Neuronal stem cell (in vitro differentiated cells): ENCODE data around the gene LRG1.

Source experiments
- DNase-seq: peaks from one replicate; pipeline ENCODE4 v3.0.0-alpha.2; 2013; ENCODE audit warnings: low spot score
- H2AFZ ChIP-seq: one replicate; pipeline ENCODE4 v1.6.1; 2013; ENCODE audit warnings: mild to moderate bottlenecking, low read length, inconsistent platforms
- H2AK5ac ChIP-seq: 2 replicates; pipeline ENCODE4 v1.6.1; 2013; ENCODE audit warnings: low read depth, mild to moderate bottlenecking, inconsistent platforms, low read length, moderate library complexity, mixed read lengths
- H2BK120ac ChIP-seq: 2 replicates; pipeline ENCODE4 v1.6.1; 2013; ENCODE audit warnings: low read depth, mild to moderate bottlenecking, inconsistent platforms, low read length, moderate library complexity, mixed read lengths
- H2BK12ac ChIP-seq: one replicate; pipeline ENCODE4 v1.6.1; 2013; ENCODE audit warnings: low read length, inconsistent platforms
- H2BK15ac ChIP-seq: 2 replicates; pipeline ENCODE4 v1.6.1; 2013; ENCODE audit warnings: mild to moderate bottlenecking, low read length, inconsistent platforms, mixed read lengths
- H2BK5ac ChIP-seq: one replicate; pipeline ENCODE4 v1.6.1; 2013; ENCODE audit warnings: inconsistent platforms, mild to moderate bottlenecking, low read length, moderate library complexity
- H3K14ac ChIP-seq: one replicate; pipeline ENCODE4 v1.6.1; 2013; ENCODE audit warnings: low read length, inconsistent platforms
- H3K18ac ChIP-seq: 2 replicates; pipeline ENCODE4 v1.6.1; 2013; ENCODE audit warnings: low read length, inconsistent platforms
- H3K23ac ChIP-seq: 2 replicates; pipeline ENCODE4 v1.6.1; 2013; ENCODE audit warnings: low read depth, mild to moderate bottlenecking, mixed read lengths, low read length, inconsistent platforms; ENCODE audit not compliant: poor library complexity
- H3K27ac ChIP-seq: replicated peaks from 3 replicates; pipeline ENCODE4 v1.5.1; 2013; ENCODE audit warnings: low read length, inconsistent platforms
- H3K27me3 ChIP-seq, 3 experiments: 2 replicates each; pipeline ENCODE4 v1.6.1; 2013; ENCODE audit warnings: low read length in 3 of 3, mild to moderate bottlenecking in 2 of 3, inconsistent platforms in 1 of 3, low read depth in 1 of 3, mixed read lengths in 1 of 3, moderate library complexity in 1 of 3; ENCODE audit not compliant: control insufficient read depth in 3 of 3, insufficient read depth in 3 of 3
- H3K36me3 ChIP-seq, 2 donors: replicated peaks in 1 of 2; 2 replicates each; pipeline ENCODE4 v1.6.1; 2013; ENCODE audit warnings: low read length in 2 of 2; ENCODE audit not compliant: control insufficient read depth in 2 of 2, insufficient read depth in 2 of 2
- H3K4ac ChIP-seq: 2 replicates; pipeline ENCODE4 v1.6.1; 2013; ENCODE audit warnings: inconsistent platforms, mild to moderate bottlenecking, low read length, moderate library complexity
- H3K4me1 ChIP-seq, 2 donors: 1 replicate in 1 of 2; 2 replicates in 1 of 2; pipeline ENCODE4 v1.6.1; 2013; ENCODE audit warnings: low read length in 2 of 2, low read depth in 1 of 2; ENCODE audit not compliant: control insufficient read depth in 2 of 2, insufficient read depth in 1 of 2
- H3K4me2 ChIP-seq: one replicate; pipeline ENCODE4 v1.6.1; 2013; ENCODE audit warnings: mild to moderate bottlenecking, low read length, inconsistent platforms; ENCODE audit not compliant: insufficient read depth, poor library complexity, severe bottlenecking
- H3K4me3 ChIP-seq, 2 donors: 2 replicates each; pipeline ENCODE4 v1.5.1; 2013; ENCODE audit warnings: low read length in 2 of 2, mild to moderate bottlenecking in 2 of 2, inconsistent platforms in 1 of 2, moderate library complexity in 1 of 2
- H3K79me1 ChIP-seq: one replicate; pipeline ENCODE4 v1.6.1; 2013; ENCODE audit warnings: low read depth, mild to moderate bottlenecking, inconsistent platforms, low read length, moderate library complexity
- H3K9ac ChIP-seq: one replicate; pipeline ENCODE4 v1.6.1; 2013; ENCODE audit warnings: mild to moderate bottlenecking, low read depth, low read length, inconsistent platforms; ENCODE audit not compliant: poor library complexity
- H3K9me3 ChIP-seq, 2 donors: replicated peaks in 1 of 2; 2 replicates each; pipeline versions ENCODE3 to v1.6.1; 2013; ENCODE audit warnings: low read length in 2 of 2, mild to moderate bottlenecking in 2 of 2, inconsistent platforms in 1 of 2, low read depth in 1 of 2, mixed read lengths in 1 of 2, moderate library complexity in 1 of 2; ENCODE audit not compliant: control insufficient read depth in 2 of 2, insufficient read depth in 1 of 2
- H4K8ac ChIP-seq: one replicate; pipeline ENCODE4 v1.6.1; 2013; ENCODE audit warnings: low read depth, mild to moderate bottlenecking, inconsistent platforms, low read length, moderate library complexity
- H4K91ac ChIP-seq: one replicate; pipeline ENCODE4 v1.6.1; 2013; ENCODE audit warnings: low read length, low read depth, mild to moderate bottlenecking, inconsistent platforms; ENCODE audit not compliant: poor library complexity
- WGBS, 2 donors: extraction: QIAGEN DNeasy Blood & Tissue Kit; methylation state at CpG; one replicate each; pipeline ENCODE4 v1.1.7; 2013; ENCODE audit warnings: missing lambda C conversion rate in 2 of 2, mixed read lengths in 1 of 2; ENCODE audit not compliant: insufficient read length in 2 of 2, insufficient replicate concordance in 1 of 2; ENCODE audit errors: extremely low coverage in 2 of 2; 5-methylcytosine and 5-hydroxymethylcytosine counted together

Gene LRG1

GRCh38 chr19:4498694-4499093 lies 41.1 kb downstream of the LRG1 start:
- Histone ChIP-seq H4K8ac (no peak overlapping the region), H2AFZ (no peak overlapping the region), H3K18ac (no peak overlapping the region), H3K27ac (no peak overlapping the region), H3K23ac (no peak overlapping the region), H3K79me1 (peaks cover 6% of the 10 kb centered on the region), H2BK12ac (no peak overlapping the region), H3K4me2 (no peak overlapping the region), H2AK5ac (no peak overlapping the region), H2BK120ac (no peak overlapping the region), H2BK15ac (no peak overlapping the region), H3K27me3 (no peaks in the 10 kb centered on the region), H4K91ac (no peak overlapping the region), H3K36me3 (peaks cover 49 to 88% of the 10 kb centered on the region in 2 donors), H3K9me3 (no peaks in the 10 kb centered on the region), H3K4me3 (no peak overlapping the region), H3K4me1 (peaks cover 0 to 10% of the 10 kb centered on the region in 2 donors), H3K9ac (no peak overlapping the region), H2BK5ac (no peak overlapping the region), H3K14ac (no peak overlapping the region), H3K4ac (no peak overlapping the region)
- no CpG with 5 or more reads among the region's 12 CpGs for WGBS, 2 donors
- no peak for DNase-seq

- H3K4me2 ChIP-seq: no peak overlapping the region
- no peak overlapping the region for H2BK120ac ChIP-seq
- H3K14ac ChIP-seq: no peak overlapping the region
- H3K27ac ChIP-seq: no peak overlapping the region
- H3K18ac ChIP-seq: peak overlapping the region; percentile 28
- H3K4ac ChIP-seq: no peak overlapping the region
- peaks cover 0 to under 1% (median 0%) of the 10 kb centered on the region in 3 experiments for H3K27me3 ChIP-seq
- H2AK5ac ChIP-seq: no peak overlapping the region
- peaks cover 0 to 4% of the 10 kb centered on the region in 2 donors for H3K4me1 ChIP-seq
- no peak overlapping the region for H3K4me3 ChIP-seq
- peaks cover 8% of the 10 kb centered on the region for H3K79me1 ChIP-seq
- no peak overlapping the region for H2AFZ ChIP-seq
- H2BK5ac ChIP-seq: no peak overlapping the region
- DNase-seq: no peak
- no peak overlapping the region for H4K91ac ChIP-seq
- peaks cover 0 to 2% of the 10 kb centered on the region in 2 donors for H3K9me3 ChIP-seq
- H3K36me3 ChIP-seq: peaks cover 55 to 89% of the 10 kb centered on the region in 2 donors
- no peak overlapping the region for H2BK12ac ChIP-seq
- H3K23ac ChIP-seq: peak overlapping the region; percentile 65
- H4K8ac ChIP-seq: no peak overlapping the region
- no peak overlapping the region for H3K9ac ChIP-seq
- H2BK15ac ChIP-seq: no peak overlapping the region
- no CpG with 5 or more reads among the region's 25 CpGs for WGBS, 2 donors
Observed at GRCh38 chr19:4497770-4498389, 42.0 kb downstream of the LRG1 start.

- peaks cover 0 to 13% of the 10 kb centered on the region in 2 donors for H3K9me3 ChIP-seq
- peaks cover 0 to 1% of the 10 kb centered on the region in 2 donors for H3K4me1 ChIP-seq
- peaks cover 0 to 6% (median 2%) of the 10 kb centered on the region in 3 experiments for H3K27me3 ChIP-seq
- peaks cover 60 to 90% of the 10 kb centered on the region in 2 donors for H3K36me3 ChIP-seq
- H3K4ac ChIP-seq: no peak overlapping the region
- H2BK12ac ChIP-seq: no peak overlapping the region
- no peak overlapping the region for H2BK120ac ChIP-seq
- DNase-seq: no peak
- H2BK5ac ChIP-seq: no peak overlapping the region
- H3K14ac ChIP-seq: no peak overlapping the region
- H3K9ac ChIP-seq: no peak overlapping the region
- no peak overlapping the region for H3K4me3 ChIP-seq
- H3K4me2 ChIP-seq: no peak overlapping the region
- H3K79me1 ChIP-seq: peaks cover 19% of the 10 kb centered on the region
- H4K8ac ChIP-seq: no peak overlapping the region
- H3K27ac ChIP-seq: no peak overlapping the region
- no peak overlapping the region for H3K23ac ChIP-seq
- no peak overlapping the region for H2AFZ ChIP-seq
- whole genome bisulfite sequencing, 2 donors: no CpG with 5 or more reads among the region's 18 CpGs
- H2BK15ac ChIP-seq: no peak overlapping the region
- H3K18ac ChIP-seq: no peak overlapping the region
- no peak overlapping the region for H2AK5ac ChIP-seq
- no peak overlapping the region for H4K91ac ChIP-seq
Observed at GRCh38 chr19:4496304-4496703, 43.5 kb downstream of the LRG1 start.

- no peak overlapping the region for H2BK15ac ChIP-seq
Observed at GRCh38 chr19:4495471-4495870, 44.4 kb downstream of the LRG1 start.

More at GRCh38 chr19:4495471-4495870, 44.4 kb downstream of the LRG1 start:
- Histone ChIP-seq H3K4me1 (peaks cover 0 to 1% of the 10 kb centered on the region in 2 donors), H4K91ac (no peak overlapping the region), H3K4ac (no peak overlapping the region), H3K27ac (no peak overlapping the region), H3K18ac (no peak overlapping the region), H2BK120ac (no peak overlapping the region), H2AFZ (no peak overlapping the region), H2AK5ac (no peak overlapping the region), H3K4me2 (no peak overlapping the region), H4K8ac (no peak overlapping the region), H3K23ac (no peak overlapping the region), H3K4me3 (peak overlapping the region in 1 of 2 donors; percentile 39), H2BK12ac (no peak overlapping the region), H2BK5ac (no peak overlapping the region), H3K9me3 (peaks cover 0 to 13% of the 10 kb centered on the region in 2 donors), H3K79me1 (peaks cover 19% of the 10 kb centered on the region), H3K9ac (no peak overlapping the region), H3K14ac (no peak overlapping the region), H3K27me3 (peaks cover 0 to 6% (median 2%) of the 10 kb centered on the region in 3 experiments), H3K36me3 (peaks cover 55 to 89% of the 10 kb centered on the region in 2 donors)
- no CpG with 5 or more reads among the region's 12 CpGs for WGBS, 2 donors
- DNase-seq: no peak
